ENCODE data around the gene NRP1.
"Not testable (repeated sequence)": the region's sequence is repeated elsewhere in the genome, so short reads cannot be mapped to it uniquely, and the experiment has no call there.

The NRP1 gene

GRCh38 chr10:33238643-33239042 is 95.8 kb downstream of the NRP1 start:
- DNase-seq (ENCODE audit: low read depth, low spot score), result no peak

DNA sequence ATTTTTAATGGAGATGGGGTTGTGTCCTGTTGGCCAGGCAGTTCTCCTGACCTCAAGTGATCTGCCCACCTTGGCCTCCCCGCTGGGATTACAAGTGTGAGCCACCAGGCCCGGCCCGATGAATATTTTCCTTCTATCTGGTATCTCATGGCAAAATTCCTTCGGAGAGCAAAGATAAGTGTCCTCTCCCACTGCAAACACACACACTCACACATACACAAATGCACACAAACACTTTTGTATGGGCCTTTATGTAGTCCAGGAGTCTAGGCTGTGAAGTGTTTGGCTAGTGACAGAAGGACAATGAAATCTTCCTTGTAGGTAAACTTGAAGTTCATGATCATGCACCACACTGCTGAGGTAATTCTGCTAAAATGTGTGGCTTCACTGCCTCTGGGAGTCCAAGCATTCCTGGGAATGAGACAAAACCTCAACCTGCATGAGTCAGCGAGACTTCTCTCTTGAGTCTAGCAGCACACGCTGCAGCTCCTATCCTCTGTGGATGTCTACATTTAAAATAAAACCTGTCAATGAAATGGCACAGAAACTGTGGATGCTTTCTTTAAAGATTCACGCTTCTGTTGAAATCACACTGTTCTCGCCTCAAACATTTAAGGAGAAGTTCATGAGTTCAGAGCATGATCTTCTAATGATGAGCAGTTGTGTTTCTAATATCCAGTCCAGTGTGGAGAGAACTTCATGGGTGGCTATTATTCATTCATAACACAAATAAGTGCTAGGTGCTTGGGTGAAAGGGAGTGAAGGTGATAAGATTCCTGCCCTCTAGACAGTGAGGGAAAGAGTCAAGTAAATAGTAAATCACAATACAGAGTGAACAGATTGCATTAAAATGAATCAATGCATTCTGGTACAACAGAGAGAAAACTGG is 96.5 kb downstream of the NRP1 start:
- peak; percentile 46 for DNase-seq (ENCODE audit: low read depth, low spot score)

GRCh38 chr10:33236916-33237315 is 97.6 kb downstream of the NRP1 start:
- no peak for DNase-seq (ENCODE audit: low read depth, low spot score)

- DNase-seq (ENCODE audit: low read depth, low spot score), result no peak
Observed at GRCh38 chr10:33235951-33236350, 98.5 kb downstream of the NRP1 start.

- DNase-seq (ENCODE audit: low read depth, low spot score), result no peak
Observed at GRCh38 chr10:33235251-33235884, 99.1 kb downstream of the NRP1 start.

GRCh38 chr10:33234831-33235237 is 99.6 kb downstream of the NRP1 start:
- DNase-seq (ENCODE audit: low read depth, low spot score), result no peak

DNA sequence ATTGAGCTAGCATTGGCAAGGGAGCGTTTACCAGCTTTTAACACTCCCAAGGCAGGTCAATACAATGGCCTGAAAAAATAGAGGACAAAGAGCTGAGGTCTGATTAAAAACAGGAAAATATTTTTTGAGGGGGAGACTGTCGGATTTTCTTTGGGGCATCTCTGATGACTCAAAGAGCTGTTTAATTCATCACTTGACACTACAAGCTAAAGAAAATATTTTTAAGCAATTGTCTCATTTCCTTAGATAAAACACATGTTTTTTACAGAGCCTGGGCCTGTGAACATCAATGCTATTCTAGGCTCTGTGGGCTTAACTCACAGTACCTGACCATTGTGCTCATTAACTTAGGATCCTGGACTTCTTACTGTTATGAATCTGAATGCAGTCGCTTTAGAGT is 100.8 kb downstream of the NRP1 start:
- DNase-seq (ENCODE audit: low read depth, low spot score), result no peak

- DNase-seq (ENCODE audit: low read depth, low spot score), result no peak
Observed at GRCh38 chr10:33233221-33233620, 101.2 kb downstream of the NRP1 start.

GRCh38 chr10:33231621-33232350 is 102.7 kb downstream of the NRP1 start:
- no peak for DNase-seq (ENCODE audit: low read depth, low spot score)

DNA sequence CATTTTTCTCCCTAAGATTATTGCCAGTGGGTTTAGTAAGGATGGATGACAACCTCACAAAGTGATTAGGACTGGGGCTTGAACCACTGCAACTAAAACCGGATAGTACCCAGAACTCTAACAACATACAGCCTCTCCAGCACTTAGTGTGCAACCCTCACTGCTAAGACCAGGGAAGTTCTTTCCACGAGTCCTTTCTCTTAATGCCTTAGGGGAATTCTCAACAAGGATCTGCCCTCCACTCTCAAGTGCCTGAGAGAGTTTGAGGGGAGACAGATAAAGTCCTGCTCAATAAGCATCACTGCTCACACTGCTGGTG is 104.6 kb downstream of the NRP1 start:
- DNase-seq (ENCODE audit: low read depth, low spot score), result no peak

- no peak for DNase-seq (ENCODE audit: low read depth, low spot score)
Observed at GRCh38 chr10:33229252-33229948, 105.1 kb downstream of the NRP1 start.

GRCh38 chr10:33228426-33228825 is 106.0 kb downstream of the NRP1 start:
- DNase-seq (ENCODE audit: low read depth, low spot score), result no peak

DNA sequence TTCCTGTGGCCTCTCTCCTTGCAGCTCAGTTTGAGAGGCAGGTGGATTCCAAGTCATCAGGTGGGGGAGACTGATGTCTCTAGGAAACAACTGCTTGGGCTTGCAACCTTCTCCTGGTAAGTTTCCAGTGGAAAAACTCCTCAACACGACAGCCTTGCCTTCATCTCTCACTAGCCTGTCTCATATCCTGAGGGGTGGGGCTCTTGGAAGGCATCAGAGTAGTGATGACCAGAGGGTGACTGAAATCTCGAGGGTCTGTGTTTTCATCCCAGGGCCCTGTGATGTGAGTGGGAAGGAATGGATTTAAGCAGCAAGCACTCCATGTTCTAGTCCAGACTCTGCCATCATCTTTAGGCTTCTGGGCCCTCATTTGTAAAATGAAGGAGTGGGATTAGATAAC is 107.0 kb downstream of the NRP1 start:
- DNase-seq (ENCODE audit: low read depth, low spot score), result no peak

GRCh38 chr10:33224251-33224965 is 110.1 kb downstream of the NRP1 start:
- DNase-seq (ENCODE audit: low read depth, low spot score), result no peak

GRCh38 chr10:33223326-33224000 is 111.0 kb downstream of the NRP1 start:
- no peak for DNase-seq (ENCODE audit: low read depth, low spot score)

- not testable (repeated sequence) for DNase-seq (ENCODE audit: low read depth, low spot score)
Observed at GRCh38 chr10:33222304-33222703, 112.2 kb downstream of the NRP1 start.

GRCh38 chr10:33217854-33218253 is 116.6 kb downstream of the NRP1 start:
- no peak for DNase-seq (ENCODE audit: low read depth, low spot score)

DNA sequence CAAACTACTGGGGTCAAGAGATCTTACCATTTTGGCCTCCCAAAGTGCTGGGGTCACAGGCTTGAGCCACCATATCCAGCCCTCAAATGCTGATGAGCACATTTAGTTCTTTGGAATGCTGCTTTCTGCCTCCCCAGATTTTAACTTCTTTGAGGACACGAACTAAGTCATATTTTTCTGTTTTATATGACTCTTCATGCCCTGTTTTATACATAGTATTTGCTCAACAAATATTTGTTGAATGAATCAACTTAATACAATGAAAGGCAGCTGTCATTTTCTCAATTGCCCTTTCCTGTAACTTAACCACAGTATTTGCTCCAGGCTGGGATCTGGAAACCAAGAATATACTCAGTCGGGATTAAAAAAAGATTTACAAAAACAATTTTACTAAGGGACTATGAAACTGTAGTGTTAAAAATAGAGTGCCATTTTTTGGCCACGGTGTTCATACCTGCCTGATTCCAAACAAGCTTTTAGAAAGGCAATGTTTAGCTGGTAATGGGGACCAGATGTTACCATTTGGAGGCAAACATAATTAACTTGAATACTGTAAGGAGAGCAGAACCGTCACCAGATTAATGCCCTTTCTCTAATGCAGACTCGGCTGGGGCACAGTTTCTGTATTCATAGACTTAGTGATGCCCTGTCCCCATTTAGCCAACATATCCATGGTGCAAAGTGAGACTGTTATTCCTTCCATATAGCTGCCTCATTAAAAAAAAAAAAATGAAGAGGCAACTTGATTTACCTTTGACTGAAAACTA is 117.6 kb downstream of the NRP1 start:
- no peak for DNase-seq (ENCODE audit: low read depth, low spot score)

- DNase-seq (ENCODE audit: low read depth, low spot score), result no peak
Observed at GRCh38 chr10:33215635-33216034, 118.8 kb downstream of the NRP1 start.

DNA sequence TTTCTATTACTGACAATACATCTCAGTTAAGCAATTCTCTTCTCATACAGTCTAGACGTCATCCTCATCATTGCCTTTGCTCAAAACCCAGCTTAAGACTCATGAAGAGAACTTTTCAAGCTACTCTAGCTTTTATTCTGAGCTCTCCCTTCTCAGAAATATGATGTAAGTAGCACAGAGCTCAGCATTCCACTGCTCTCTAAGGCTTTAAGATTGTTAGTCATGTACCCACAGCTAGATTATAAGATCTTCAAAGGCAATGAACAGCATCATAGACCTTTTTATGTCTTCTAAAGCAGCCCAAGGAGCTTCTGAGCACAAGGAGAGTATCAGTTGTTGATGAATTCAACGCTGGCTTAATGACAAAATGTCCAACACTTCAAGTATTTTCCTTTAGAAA is 119.3 kb downstream of the NRP1 start:
- no peak for DNase-seq (ENCODE audit: low read depth, low spot score)

Measured in brain pericyte (primary cell).